WTC11 (cell line): ENCODE data around the gene TMEM238L. TPM values are rescaled to one million over a fixed set of nuclear protein-coding genes. Genes with fewer than 3 reads are reported as not detected.

ENCODE experiments used
- ATAC-seq: fragments of 200-7000 bp; cut with Tn5 transposase; 2 replicates; pipeline ENCODE4 v1.10.0; 2021; ENCODE audit warnings: mild to moderate bottlenecking, moderate library complexity
- CTCF ChIA-PET: fragments of 300-600 bp; sonication (Branson Sonifier 250); formaldehyde crosslinking; loops from one replicate; lab custom pipeline; 2021; ENCODE audit warnings: antibody characterized with exemption; lab: Charles Lee
- POLR2A ChIA-PET: fragments of 350-600 bp; sonication (Branson Sonifier 250); formaldehyde crosslinking; loops from one replicate; lab custom pipeline; 2021; ENCODE audit warnings: antibody characterized with exemption; lab: Charles Lee
- DNase-seq: peaks from one replicate; pipeline ENCODE4 v3.0.0; 2021; ENCODE audit warnings: low spot score
- H3K27ac Mint-ChIP-seq: 2 replicates; pipeline ENCODE4 v1.8.0; 2021; ENCODE audit warnings: mixed read lengths
- H3K27me3 Mint-ChIP-seq: 2 replicates; pipeline ENCODE4 v1.8.0; 2021; ENCODE audit warnings: low read depth, mild to moderate bottlenecking, moderate library complexity, mixed read lengths
- H3K36me3 Mint-ChIP-seq: 2 replicates; pipeline ENCODE4 v1.8.0; 2021; ENCODE audit warnings: mixed read lengths
- H3K4me1 Mint-ChIP-seq: 2 replicates; pipeline ENCODE4 v1.8.0; 2022; ENCODE audit warnings: mixed read lengths
- H3K4me3 Mint-ChIP-seq: 2 replicates; pipeline ENCODE4 v1.8.0; 2021; ENCODE audit warnings: mild to moderate bottlenecking, moderate library complexity, mixed read lengths
- H3K9me3 Mint-ChIP-seq: 2 replicates; pipeline ENCODE4 v1.8.0; 2021; ENCODE audit warnings: mixed read lengths
- ATF1 ChIP-seq: sonication (generic); formaldehyde crosslinking; IDR thresholded peaks from 2 replicates; pipeline ENCODE4 v1.8.1; 2023; ENCODE audit warnings: mild to moderate bottlenecking, moderate library complexity, missing genetic modification reagents
- CBFB ChIP-seq: sonication (generic); formaldehyde crosslinking; IDR thresholded peaks from 2 replicates; pipeline ENCODE4 v1.8.1; 2022; ENCODE audit warnings: mild to moderate bottlenecking, low read depth, missing genetic modification reagents
- CREM ChIP-seq: sonication (generic); formaldehyde crosslinking; IDR thresholded peaks from 2 replicates; pipeline ENCODE4 v1.8.1; 2022; ENCODE audit warnings: mild to moderate bottlenecking, missing genetic modification reagents, moderate library complexity
- EMX1 ChIP-seq: fragments of 250-450 bp; sonication (Bioruptor Pico); IDR thresholded peaks from 2 replicates; pipeline ENCODE4 v1.8.0; 2021; ENCODE audit warnings: mild to moderate bottlenecking
- GABPB1 ChIP-seq: sonication (generic); formaldehyde crosslinking; IDR thresholded peaks from 2 replicates; pipeline ENCODE4 v1.8.1; 2023; ENCODE audit warnings: mild to moderate bottlenecking, missing genetic modification reagents
- IRF2 ChIP-seq: sonication (generic); formaldehyde crosslinking; IDR thresholded peaks from 2 replicates; pipeline ENCODE4 v1.8.0; 2022; ENCODE audit warnings: low read depth, missing genetic modification reagents, borderline replicate concordance
- NFE2L1 ChIP-seq: sonication (generic); formaldehyde crosslinking; IDR thresholded peaks from 2 replicates; pipeline ENCODE4 v1.8.1; 2023; ENCODE audit warnings: missing genetic modification reagents
- NR1H2 ChIP-seq: sonication (generic); formaldehyde crosslinking; IDR thresholded peaks from 2 replicates; pipeline ENCODE4 v1.9.0; 2021; ENCODE audit warnings: mild to moderate bottlenecking, moderate library complexity, missing genetic modification reagents
- NR2C2 ChIP-seq: sonication (generic); formaldehyde crosslinking; IDR thresholded peaks from 2 replicates; pipeline ENCODE4 v1.8.0; 2022; ENCODE audit warnings: mild to moderate bottlenecking, missing genetic modification reagents
- NR3C1 ChIP-seq: sonication (generic); formaldehyde crosslinking; conservative IDR thresholded peaks from 2 replicates; pipeline ENCODE4 v1.8.1; 2023; ENCODE audit warnings: low read depth, mild to moderate bottlenecking, missing genetic modification reagents
- SP1 ChIP-seq: sonication (generic); formaldehyde crosslinking; conservative IDR thresholded peaks from 2 replicates; pipeline ENCODE4 v1.8.1; 2022; ENCODE audit warnings: missing genetic modification reagents
- TEAD4 ChIP-seq: sonication (generic); formaldehyde crosslinking; IDR thresholded peaks from 2 replicates; pipeline ENCODE4 v1.8.0; 2022; ENCODE audit warnings: mild to moderate bottlenecking, missing genetic modification reagents
- ZNF317 ChIP-seq: sonication (generic); formaldehyde crosslinking; IDR thresholded peaks from 2 replicates; pipeline ENCODE4 v1.8.1; 2023; ENCODE audit warnings: low read depth, mild to moderate bottlenecking, moderate library complexity, missing genetic modification reagents, borderline replicate concordance
- ZNF396 ChIP-seq: fragments of 250-450 bp; sonication (Bioruptor Pico); IDR thresholded peaks from 2 replicates; pipeline ENCODE4 v1.8.0; 2021; ENCODE audit warnings: mild to moderate bottlenecking, moderate library complexity, borderline replicate concordance
- ZNF416 ChIP-seq: fragments of 250-450 bp; sonication (Bioruptor Pico); IDR thresholded peaks from 2 replicates; pipeline ENCODE4 v1.9.0; 2021; ENCODE audit warnings: mild to moderate bottlenecking, inconsistent platforms
- total RNA-seq: library from RNA; stranded (reverse); gene quantifications from 3 replicates; pipeline ENCODE4 v1.2.3, GENCODE V29; 2021
- TF ChIP-seq, protein P1 (sequence below): fragments of 200-600 bp; IDR thresholded peaks from 2 replicates; pipeline ENCODE4 v1.8.0; 2022; ENCODE audit warnings: antibody characterized with exemption
- TF ChIP-seq, protein P2 (sequence below): sonication (generic); formaldehyde crosslinking; IDR thresholded peaks from 2 replicates; pipeline ENCODE4 v1.8.1; 2022; ENCODE audit warnings: mild to moderate bottlenecking, missing genetic modification reagents, moderate library complexity, borderline replicate concordance
- TF ChIP-seq, protein P3 (sequence below): sonication (generic); formaldehyde crosslinking; IDR thresholded peaks from 2 replicates; pipeline ENCODE4 v1.8.0; 2022; ENCODE audit warnings: mild to moderate bottlenecking, missing genetic modification reagents
- TF ChIP-seq, protein P4 (sequence below): sonication (generic); formaldehyde crosslinking; IDR thresholded peaks from 2 replicates; pipeline ENCODE4 v1.8.1; 2022; ENCODE audit warnings: low read depth, mild to moderate bottlenecking, moderate library complexity, missing genetic modification reagents, borderline replicate concordance
- TF ChIP-seq, protein P5 (sequence below): sonication (generic); formaldehyde crosslinking; IDR thresholded peaks from 2 replicates; pipeline ENCODE4 v1.8.1; 2022; ENCODE audit warnings: missing genetic modification reagents, borderline replicate concordance
- TF ChIP-seq, protein P6 (sequence below): sonication (generic); formaldehyde crosslinking; IDR thresholded peaks from 2 replicates; pipeline ENCODE4 v1.8.0; 2022; ENCODE audit warnings: missing genetic modification reagents
- TF ChIP-seq, protein P7 (sequence below): sonication (generic); formaldehyde crosslinking; IDR thresholded peaks from 2 replicates; pipeline ENCODE4 v1.8.0; 2022; ENCODE audit warnings: mild to moderate bottlenecking, missing genetic modification reagents
- TF ChIP-seq, protein P8 (sequence below): sonication (generic); formaldehyde crosslinking; IDR thresholded peaks from 2 replicates; pipeline ENCODE4 v1.8.0; 2022; ENCODE audit warnings: mild to moderate bottlenecking, missing genetic modification reagents

Gene TMEM238L
- total RNA-seq, 1 experiment from 2014 or later = not detected

DNA sequence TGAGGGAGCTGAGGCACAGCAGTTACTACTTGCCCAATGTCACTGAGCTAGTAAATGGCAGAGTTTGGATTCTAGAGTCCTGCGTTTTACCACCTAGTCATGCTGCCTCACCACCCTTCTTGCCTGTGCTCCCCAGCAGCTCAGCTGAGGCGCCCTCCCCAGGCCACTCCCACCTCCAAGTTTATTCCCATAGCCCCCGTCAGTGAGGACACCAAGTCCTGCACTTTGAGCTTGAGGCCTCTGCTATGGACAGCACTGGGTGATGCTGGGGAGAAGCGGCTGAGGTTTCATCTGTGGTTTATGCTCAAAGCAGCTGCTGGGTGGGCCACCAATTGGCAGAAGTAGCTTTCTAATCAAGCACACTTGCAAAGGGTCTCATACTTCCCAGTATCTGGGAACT lies 36.7 kb downstream of the TMEM238L start:
- Mint-ChIP-seq H3K4me1 (0 out of 2 replicates have a peak, but pooled peaks cover under 1% of the 10 kb centered on the region), H3K9me3 (0 out of 2 replicates have a peak, but pooled peaks cover 1% of the 10 kb centered on the region), H3K4me3 (no peak overlapping the region), H3K36me3 (peaks cover 4% of the 10 kb centered on the region; the same call in 1 of the 2 replicates), H3K27ac (no peak overlapping the region), H3K27me3 (no peaks in the 10 kb centered on the region; the same call in 1 of the 2 replicates)
- POLR2A ChIA-PET = interaction anchor here (0.8 kb wide), 1 partner anchor 78 kb away, joined by 4 read pairs; no protein-coding TSS in a partner anchor
- TF ChIP-seq NR3C1 (no peak), NFE2L1 (CRISPR knock-in tag) (no peak), ZNF416 (CRISPR knock-in tag) (no peak), IRF2 (CRISPR knock-in tag) (no peak), ZNF317 (no peak), TEAD4 (CRISPR knock-in tag) (no peak), NR2C2 (CRISPR knock-in tag) (no peak), SP1 (no peak), EMX1 (CRISPR knock-in tag) (no peak), GABPB1 (no peak), CREM (CRISPR knock-in tag) (no peak), ATF1 (no peak)
- TF ChIP-seq, protein P1, sequence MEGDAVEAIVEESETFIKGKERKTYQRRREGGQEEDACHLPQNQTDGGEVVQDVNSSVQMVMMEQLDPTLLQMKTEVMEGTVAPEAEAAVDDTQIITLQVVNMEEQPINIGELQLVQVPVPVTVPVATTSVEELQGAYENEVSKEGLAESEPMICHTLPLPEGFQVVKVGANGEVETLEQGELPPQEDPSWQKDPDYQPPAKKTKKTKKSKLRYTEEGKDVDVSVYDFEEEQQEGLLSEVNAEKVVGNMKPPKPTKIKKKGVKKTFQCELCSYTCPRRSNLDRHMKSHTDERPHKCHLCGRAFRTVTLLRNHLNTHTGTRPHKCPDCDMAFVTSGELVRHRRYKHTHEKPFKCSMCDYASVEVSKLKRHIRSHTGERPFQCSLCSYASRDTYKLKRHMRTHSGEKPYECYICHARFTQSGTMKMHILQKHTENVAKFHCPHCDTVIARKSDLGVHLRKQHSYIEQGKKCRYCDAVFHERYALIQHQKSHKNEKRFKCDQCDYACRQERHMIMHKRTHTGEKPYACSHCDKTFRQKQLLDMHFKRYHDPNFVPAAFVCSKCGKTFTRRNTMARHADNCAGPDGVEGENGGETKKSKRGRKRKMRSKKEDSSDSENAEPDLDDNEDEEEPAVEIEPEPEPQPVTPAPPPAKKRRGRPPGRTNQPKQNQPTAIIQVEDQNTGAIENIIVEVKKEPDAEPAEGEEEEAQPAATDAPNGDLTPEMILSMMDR = no peak
- TF ChIP-seq, protein P2, sequence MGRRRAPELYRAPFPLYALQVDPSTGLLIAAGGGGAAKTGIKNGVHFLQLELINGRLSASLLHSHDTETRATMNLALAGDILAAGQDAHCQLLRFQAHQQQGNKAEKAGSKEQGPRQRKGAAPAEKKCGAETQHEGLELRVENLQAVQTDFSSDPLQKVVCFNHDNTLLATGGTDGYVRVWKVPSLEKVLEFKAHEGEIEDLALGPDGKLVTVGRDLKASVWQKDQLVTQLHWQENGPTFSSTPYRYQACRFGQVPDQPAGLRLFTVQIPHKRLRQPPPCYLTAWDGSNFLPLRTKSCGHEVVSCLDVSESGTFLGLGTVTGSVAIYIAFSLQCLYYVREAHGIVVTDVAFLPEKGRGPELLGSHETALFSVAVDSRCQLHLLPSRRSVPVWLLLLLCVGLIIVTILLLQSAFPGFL (CRISPR knock-in tag) = no peak
- TF ChIP-seq, protein P3, sequence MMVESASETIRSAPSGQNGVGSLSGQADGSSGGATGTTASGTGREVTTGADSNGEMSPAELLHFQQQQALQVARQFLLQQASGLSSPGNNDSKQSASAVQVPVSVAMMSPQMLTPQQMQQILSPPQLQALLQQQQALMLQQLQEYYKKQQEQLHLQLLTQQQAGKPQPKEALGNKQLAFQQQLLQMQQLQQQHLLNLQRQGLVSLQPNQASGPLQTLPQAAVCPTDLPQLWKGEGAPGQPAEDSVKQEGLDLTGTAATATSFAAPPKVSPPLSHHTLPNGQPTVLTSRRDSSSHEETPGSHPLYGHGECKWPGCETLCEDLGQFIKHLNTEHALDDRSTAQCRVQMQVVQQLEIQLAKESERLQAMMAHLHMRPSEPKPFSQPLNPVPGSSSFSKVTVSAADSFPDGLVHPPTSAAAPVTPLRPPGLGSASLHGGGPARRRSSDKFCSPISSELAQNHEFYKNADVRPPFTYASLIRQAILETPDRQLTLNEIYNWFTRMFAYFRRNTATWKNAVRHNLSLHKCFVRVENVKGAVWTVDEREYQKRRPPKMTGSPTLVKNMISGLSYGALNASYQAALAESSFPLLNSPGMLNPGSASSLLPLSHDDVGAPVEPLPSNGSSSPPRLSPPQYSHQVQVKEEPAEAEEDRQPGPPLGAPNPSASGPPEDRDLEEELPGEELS (CRISPR knock-in tag) = no peak
- TF ChIP-seq, protein P4, sequence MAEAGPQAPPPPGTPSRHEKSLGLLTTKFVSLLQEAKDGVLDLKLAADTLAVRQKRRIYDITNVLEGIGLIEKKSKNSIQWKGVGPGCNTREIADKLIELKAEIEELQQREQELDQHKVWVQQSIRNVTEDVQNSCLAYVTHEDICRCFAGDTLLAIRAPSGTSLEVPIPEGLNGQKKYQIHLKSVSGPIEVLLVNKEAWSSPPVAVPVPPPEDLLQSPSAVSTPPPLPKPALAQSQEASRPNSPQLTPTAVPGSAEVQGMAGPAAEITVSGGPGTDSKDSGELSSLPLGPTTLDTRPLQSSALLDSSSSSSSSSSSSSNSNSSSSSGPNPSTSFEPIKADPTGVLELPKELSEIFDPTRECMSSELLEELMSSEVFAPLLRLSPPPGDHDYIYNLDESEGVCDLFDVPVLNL (CRISPR knock-in tag) = no peak
- TF ChIP-seq, protein P5, sequence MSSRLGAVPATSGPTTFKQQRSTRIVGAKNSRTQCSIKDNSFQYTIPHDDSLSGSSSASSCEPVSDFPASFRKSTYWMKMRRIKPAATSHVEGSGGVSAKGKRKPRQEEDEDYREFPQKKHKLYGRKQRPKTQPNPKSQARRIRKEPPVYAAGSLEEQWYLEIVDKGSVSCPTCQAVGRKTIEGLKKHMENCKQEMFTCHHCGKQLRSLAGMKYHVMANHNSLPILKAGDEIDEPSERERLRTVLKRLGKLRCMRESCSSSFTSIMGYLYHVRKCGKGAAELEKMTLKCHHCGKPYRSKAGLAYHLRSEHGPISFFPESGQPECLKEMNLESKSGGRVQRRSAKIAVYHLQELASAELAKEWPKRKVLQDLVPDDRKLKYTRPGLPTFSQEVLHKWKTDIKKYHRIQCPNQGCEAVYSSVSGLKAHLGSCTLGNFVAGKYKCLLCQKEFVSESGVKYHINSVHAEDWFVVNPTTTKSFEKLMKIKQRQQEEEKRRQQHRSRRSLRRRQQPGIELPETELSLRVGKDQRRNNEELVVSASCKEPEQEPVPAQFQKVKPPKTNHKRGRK = no peak
- CTCF ChIA-PET = interaction anchor here (1.2 to 1.9 kb wide), 3 partner anchors 12 to 77 kb away, joined by 3 to 12 read pairs (median 9); no protein-coding TSS in a partner anchor
- no peak for DNase-seq
- no peak; the same call in 1 of the 2 replicates for ATAC-seq

DNA sequence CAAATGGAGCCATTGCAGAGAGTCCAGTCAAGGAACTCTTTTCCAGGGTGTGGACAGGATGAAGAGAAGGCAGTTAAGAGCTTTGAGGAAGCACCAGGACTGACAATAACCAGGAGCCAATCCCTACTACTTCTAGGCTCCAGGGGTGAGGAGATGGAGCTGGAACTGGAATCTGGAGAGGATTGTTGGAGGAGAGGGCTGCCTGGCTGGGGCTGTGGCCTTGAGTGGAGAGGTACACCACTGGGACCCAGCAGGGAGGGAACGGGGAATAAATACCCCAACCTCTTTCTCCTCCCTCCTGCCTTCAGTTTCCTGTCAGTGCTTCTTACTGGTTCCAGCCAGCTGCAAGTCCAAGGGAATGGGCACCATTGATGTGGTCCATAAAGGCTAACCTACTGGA lies 41.9 kb downstream of the TMEM238L start:
- Mint-ChIP-seq H3K36me3 (peaks cover 3% of the 10 kb centered on the region; the same call in 1 of the 2 replicates), H3K9me3 (no peaks in the 10 kb centered on the region), H3K4me3 (no peak overlapping the region), H3K4me1 (peaks cover 20% of the 10 kb centered on the region), H3K27ac (no peak overlapping the region), H3K27me3 (no peaks in the 10 kb centered on the region)
- ATAC-seq (no peak), DNase-seq (no peak)
- POLR2A ChIA-PET = no interaction called here
- CTCF ChIA-PET = interaction anchor here (1.1 to 2.2 kb wide), 3 partner anchors 11 to 144 kb away, joined by 3 to 6 read pairs (median 6); no protein-coding TSS in a partner anchor
- TF ChIP-seq, protein P6, sequence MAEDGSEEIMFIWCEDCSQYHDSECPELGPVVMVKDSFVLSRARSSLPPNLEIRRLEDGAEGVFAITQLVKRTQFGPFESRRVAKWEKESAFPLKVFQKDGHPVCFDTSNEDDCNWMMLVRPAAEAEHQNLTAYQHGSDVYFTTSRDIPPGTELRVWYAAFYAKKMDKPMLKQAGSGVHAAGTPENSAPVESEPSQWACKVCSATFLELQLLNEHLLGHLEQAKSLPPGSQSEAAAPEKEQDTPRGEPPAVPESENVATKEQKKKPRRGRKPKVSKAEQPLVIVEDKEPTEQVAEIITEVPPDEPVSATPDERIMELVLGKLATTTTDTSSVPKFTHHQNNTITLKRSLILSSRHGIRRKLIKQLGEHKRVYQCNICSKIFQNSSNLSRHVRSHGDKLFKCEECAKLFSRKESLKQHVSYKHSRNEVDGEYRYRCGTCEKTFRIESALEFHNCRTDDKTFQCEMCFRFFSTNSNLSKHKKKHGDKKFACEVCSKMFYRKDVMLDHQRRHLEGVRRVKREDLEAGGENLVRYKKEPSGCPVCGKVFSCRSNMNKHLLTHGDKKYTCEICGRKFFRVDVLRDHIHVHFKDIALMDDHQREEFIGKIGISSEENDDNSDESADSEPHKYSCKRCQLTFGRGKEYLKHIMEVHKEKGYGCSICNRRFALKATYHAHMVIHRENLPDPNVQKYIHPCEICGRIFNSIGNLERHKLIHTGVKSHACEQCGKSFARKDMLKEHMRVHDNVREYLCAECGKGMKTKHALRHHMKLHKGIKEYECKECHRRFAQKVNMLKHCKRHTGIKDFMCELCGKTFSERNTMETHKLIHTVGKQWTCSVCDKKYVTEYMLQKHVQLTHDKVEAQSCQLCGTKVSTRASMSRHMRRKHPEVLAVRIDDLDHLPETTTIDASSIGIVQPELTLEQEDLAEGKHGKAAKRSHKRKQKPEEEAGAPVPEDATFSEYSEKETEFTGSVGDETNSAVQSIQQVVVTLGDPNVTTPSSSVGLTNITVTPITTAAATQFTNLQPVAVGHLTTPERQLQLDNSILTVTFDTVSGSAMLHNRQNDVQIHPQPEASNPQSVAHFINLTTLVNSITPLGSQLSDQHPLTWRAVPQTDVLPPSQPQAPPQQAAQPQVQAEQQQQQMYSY (CRISPR knock-in tag) = peak; percentile 62; the same call in 1 of the 2 replicates
- no peak for TF ChIP-seq ZNF396
- TF ChIP-seq, protein P7, sequence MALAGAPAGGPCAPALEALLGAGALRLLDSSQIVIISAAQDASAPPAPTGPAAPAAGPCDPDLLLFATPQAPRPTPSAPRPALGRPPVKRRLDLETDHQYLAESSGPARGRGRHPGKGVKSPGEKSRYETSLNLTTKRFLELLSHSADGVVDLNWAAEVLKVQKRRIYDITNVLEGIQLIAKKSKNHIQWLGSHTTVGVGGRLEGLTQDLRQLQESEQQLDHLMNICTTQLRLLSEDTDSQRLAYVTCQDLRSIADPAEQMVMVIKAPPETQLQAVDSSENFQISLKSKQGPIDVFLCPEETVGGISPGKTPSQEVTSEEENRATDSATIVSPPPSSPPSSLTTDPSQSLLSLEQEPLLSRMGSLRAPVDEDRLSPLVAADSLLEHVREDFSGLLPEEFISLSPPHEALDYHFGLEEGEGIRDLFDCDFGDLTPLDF = no peak
- TF ChIP-seq, protein P8, sequence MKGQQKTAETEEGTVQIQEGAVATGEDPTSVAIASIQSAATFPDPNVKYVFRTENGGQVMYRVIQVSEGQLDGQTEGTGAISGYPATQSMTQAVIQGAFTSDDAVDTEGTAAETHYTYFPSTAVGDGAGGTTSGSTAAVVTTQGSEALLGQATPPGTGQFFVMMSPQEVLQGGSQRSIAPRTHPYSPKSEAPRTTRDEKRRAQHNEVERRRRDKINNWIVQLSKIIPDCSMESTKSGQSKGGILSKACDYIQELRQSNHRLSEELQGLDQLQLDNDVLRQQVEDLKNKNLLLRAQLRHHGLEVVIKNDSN (CRISPR knock-in tag) = no peak
- TF ChIP-seq CBFB (CRISPR knock-in tag) = no peak
- TF ChIP-seq NR1H2 (CRISPR knock-in tag) = no peak
